Measurements from ENCODE around the gene LDLR.

Gene LDLR

DNA sequence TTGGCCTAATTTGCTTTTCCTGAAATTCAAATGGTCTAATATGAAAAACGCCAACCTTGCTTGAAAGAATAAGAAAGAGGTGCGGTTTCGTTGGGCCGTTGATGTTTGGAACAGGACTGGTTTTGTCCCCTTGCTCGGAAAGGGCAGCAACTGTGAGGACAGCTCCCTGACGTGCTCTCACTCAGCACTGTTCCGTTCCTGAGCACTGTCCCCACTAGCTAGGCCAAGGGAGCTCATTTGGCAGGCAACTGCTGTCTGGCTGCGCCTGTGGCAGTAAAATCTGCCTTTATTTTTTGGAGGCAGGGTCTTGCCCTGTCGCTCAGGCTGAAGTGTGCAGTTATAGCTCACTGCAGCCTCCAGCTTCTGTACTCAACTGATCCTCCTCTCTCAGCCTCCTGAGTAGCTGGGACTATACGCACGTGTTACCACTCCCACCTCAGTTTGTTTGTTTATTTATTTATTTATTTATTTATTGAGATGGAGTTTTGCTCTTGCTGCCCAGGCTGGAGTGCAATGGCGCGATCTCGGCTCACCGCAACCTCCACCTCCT is 4.5 kb downstream of the LDLR start:
- TF ChIP-seq, protein P1, sequence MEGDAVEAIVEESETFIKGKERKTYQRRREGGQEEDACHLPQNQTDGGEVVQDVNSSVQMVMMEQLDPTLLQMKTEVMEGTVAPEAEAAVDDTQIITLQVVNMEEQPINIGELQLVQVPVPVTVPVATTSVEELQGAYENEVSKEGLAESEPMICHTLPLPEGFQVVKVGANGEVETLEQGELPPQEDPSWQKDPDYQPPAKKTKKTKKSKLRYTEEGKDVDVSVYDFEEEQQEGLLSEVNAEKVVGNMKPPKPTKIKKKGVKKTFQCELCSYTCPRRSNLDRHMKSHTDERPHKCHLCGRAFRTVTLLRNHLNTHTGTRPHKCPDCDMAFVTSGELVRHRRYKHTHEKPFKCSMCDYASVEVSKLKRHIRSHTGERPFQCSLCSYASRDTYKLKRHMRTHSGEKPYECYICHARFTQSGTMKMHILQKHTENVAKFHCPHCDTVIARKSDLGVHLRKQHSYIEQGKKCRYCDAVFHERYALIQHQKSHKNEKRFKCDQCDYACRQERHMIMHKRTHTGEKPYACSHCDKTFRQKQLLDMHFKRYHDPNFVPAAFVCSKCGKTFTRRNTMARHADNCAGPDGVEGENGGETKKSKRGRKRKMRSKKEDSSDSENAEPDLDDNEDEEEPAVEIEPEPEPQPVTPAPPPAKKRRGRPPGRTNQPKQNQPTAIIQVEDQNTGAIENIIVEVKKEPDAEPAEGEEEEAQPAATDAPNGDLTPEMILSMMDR (IDR thresholded peaks at IDR 0.05), result no peak

DNA sequence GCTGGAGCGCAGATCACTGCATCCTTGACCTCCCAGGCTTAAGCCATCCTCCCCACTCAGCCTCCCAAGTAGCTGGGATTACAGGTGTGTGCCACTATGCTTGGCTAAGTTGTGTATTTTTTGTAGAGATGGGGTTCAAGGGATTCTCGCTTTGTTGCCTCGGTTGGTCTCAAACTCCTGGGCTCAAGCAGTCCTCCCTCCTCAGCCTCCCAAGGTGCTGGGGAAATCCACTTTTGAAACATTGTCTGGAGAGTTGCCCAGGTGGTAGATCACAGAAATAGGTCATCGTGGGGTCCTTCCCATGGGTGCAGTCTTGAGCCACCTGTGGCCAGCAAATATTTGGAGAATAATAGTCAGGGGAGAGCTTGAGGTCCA is 5.2 kb downstream of the LDLR start:
- TF ChIP-seq, protein P1 (IDR thresholded peaks at IDR 0.05), result no peak

DNA sequence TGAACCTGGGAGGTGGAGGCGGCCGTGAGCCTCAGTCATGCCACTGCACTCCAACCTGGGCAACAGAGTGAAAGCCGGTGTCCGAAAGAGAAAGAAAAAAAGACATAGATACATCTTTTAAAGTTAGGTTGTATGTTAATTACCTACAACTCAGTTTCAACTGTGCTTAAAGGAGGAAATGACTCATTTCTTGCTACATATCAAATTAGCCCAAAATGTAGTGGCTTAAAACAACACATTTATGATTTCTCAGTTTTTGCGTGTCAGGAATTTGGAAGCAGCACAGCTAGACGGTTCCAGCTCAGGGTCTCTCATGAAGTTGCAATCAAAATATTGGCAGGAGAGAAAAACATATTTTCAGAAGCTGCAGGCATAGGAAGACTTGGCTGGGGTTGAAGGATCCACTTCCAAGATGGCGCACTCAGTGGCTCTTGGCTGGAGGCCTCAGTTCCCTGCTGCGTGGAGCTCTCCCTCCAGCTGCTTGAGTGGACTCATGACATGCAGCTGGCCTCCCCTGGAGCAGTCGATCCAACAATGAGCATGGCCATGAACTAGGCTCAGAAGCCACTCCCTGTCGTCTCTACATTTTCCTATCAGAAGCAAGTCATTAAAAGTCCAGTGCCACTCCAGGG is 7.1 kb downstream of the LDLR start:
- TF ChIP-seq, protein P1 (IDR thresholded peaks at IDR 0.05), result no peak

DNA sequence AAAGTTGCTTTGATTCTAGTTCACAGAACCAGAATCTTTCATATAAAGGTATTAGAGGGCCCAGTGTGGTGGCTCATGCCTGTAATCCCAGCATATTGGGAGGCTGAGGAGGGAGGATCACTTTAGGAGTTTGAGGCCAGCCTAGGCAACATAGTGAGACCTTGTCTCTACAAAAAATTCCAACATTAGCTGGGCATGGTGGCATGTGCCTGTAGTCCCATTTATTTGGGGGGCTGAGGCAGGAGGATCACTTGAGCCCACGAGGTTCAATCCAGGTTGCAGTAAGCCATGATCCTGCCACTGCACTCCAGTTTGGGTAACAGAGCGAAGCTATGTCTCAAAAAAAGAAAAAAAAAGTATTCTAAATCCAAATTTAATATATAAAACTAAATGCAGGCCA is 9.1 kb downstream of the LDLR start:
- TF ChIP-seq, protein P1 (IDR thresholded peaks at IDR 0.05), result no peak

DNA sequence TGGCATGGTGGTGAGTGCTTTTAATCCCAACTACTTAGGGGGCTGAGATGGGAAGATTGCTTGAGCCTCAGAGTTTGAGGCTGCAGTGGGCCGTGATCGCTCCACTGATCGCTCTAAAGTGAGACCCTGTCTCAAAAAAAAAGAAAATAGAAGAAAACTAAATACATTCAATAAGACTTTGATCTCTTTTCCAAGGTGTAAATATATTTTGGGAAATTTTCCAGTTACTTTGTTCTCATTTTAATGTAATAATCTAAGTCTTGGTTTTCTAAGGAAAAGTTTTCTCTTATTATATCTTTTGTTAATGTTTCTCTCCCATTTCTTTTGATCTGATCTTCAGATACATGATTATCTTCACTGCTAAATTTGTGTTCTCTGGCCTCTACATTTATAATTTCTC is 9.6 kb downstream of the LDLR start:
- TF ChIP-seq, protein P1 (IDR thresholded peaks at IDR 0.05), result no peak

DNA sequence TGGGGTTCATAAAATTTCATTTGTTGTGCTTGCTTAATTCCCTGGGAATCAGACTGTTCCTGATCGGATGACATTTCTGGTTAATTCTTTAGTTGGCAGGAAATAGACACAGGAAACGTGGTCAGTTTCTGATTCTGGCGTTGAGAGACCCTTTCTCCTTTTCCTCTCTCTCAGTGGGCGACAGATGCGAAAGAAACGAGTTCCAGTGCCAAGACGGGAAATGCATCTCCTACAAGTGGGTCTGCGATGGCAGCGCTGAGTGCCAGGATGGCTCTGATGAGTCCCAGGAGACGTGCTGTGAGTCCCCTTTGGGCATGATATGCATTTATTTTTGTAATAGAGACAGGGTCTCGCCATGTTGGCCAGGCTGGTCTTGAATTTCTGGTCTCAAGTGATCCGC is 10.8 kb downstream of the LDLR start:
- TF ChIP-seq, protein P1 (IDR thresholded peaks at IDR 0.05), result no peak

DNA sequence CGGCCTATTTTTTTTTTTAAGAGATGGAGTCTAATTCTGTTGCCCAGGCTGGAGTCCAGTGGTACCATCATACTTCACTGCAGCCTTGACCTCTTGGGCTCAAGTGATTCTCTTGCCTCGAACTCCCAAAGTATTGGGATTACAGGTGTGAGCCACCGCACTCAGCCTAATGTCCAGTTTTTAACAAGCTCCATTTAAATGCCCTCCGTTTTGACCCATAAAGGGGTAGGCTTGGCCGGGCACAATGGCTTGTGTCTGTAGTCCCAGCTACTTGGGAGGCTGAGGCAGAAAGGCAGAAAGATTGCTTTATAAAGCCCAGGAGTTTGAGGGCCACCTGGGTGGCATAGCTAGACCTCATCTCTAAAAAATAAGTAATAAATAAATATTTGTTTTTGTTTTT is 11.8 kb downstream of the LDLR start:
- TF ChIP-seq, protein P1 (IDR thresholded peaks at IDR 0.05), result no peak

DNA sequence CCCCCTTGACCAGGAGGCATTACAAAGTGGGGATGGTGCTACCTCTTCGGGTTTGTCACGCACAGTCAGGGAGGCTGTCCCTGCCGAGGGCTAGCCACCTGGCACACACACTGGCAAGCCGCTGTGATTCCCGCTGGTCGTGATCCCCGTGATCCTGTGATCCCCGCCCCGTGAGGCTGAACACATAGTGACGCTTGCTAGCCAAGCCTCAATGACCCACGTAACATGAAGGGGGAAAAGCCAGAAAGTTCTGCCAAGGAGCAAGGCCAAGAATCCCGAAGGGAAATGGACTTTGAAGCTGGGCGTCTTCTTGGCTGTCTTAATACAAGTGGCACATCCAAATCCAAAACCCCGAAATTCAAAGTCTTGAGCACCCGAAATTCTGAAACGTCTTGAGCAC is 13.7 kb downstream of the LDLR start:
- TF ChIP-seq, protein P1 (IDR thresholded peaks at IDR 0.05), result no peak

Measured in LNCAP (cell line).